ENCODE results near the gene IFI27L2. TPM values are rescaled to one million over a fixed set of nuclear protein-coding genes. Genes with fewer than 3 reads are reported as not detected.

The IFI27L2 gene
- total and polyA plus RNA-seq, 2 experiments from 2014 or later = 23.4 to 38.5 TPM

GRCh38 chr14:94112513-94113063 is 16.8 kb downstream of the IFI27L2 start:
- H3K27ac Mint-ChIP-seq = no peak overlapping the region

More at GRCh38 chr14:94112513-94113063, 16.8 kb downstream of the IFI27L2 start:
- Mint-ChIP-seq H3K27me3 (ENCODE audit: insufficient read depth, low read depth, poor library complexity) (peaks cover 1% of the 10 kb centered on the region), H3K4me3 (no peak overlapping the region), H3K9me3 (no peaks in the 10 kb centered on the region), H3K4me1 (peaks cover 15% of the 10 kb centered on the region), H3K36me3 (ENCODE audit: low read depth) (no peaks in the 10 kb centered on the region)
- H3K79me2 ChIP-seq (replicated peaks; ENCODE audit: insufficient read depth) = no peaks in the 10 kb centered on the region
- no peaks in the 10 kb centered on the region for H3K4me1 ChIP-seq (ENCODE audit: insufficient read depth)
- H3K4me3 ChIP-seq = no peak overlapping the region
- H3K27me3 ChIP-seq (ENCODE audit: insufficient read depth) = no peaks in the 10 kb centered on the region
- no peak overlapping the region for H3K27ac ChIP-seq (ENCODE audit: low read depth)
- no peaks in the 10 kb centered on the region for H4K20me1 ChIP-seq (replicated peaks; ENCODE audit: insufficient read depth)
- H3K36me3 ChIP-seq (ENCODE audit: insufficient read depth) = no peaks in the 10 kb centered on the region
- no peak for DNase-seq (ENCODE audit: low spot score)
- TF ChIP-seq STAT1 (IDR thresholded peaks at IDR 0.05; ENCODE audit: unreplicated experiment) (no peak), CREB1 (CRISPR knock-in tag; IDR thresholded peaks at IDR 0.05; ENCODE audit: low read depth) (no peak), POLR2AphosphoS5 (IDR thresholded peaks at IDR 0.05; ENCODE audit: low read depth) (no peak), ZNF114 (CRISPR knock-in tag; IDR thresholded peaks at IDR 0.05) (no peak), ZNF462 (CRISPR knock-in tag; IDR thresholded peaks at IDR 0.05) (no peak), JUNB (IDR thresholded peaks at IDR 0.05; ENCODE audit: unreplicated experiment) (no peak), ETS1 (IDR thresholded peaks at IDR 0.05) (no peak), EZH2phosphoT487 (IDR thresholded peaks at IDR 0.05; ENCODE audit: unreplicated experiment) (no peak), EZH2 (IDR thresholded peaks at IDR 0.05; ENCODE audit: low read depth, unreplicated experiment) (no peak), CTCF (conservative IDR thresholded peaks at IDR 0.05; ENCODE audit: low read depth in 2 of 2) (no peak), REST (IDR thresholded peaks at IDR 0.05; ENCODE audit: unreplicated experiment) (no peak), ZNF331 (CRISPR knock-in tag; IDR thresholded peaks at IDR 0.05; ENCODE audit: low read depth) (no peak)
- H3K9me2 ChIP-seq (ENCODE audit: insufficient read depth) = no peaks in the 10 kb centered on the region
- H2AFZ ChIP-seq = no peak overlapping the region
- no peak overlapping the region for H3K4me2 ChIP-seq
- no peak for ATAC-seq
- no peaks in the 10 kb centered on the region for H3F3A ChIP-seq (replicated peaks; ENCODE audit: low read depth)
